Breast epithelium (tissue), 4 donors: ENCODE data around the gene SLC24A2. TPM values are rescaled to one million over a fixed set of nuclear protein-coding genes. Genes with fewer than 3 reads are reported as not detected.

Experiments used
- DNase-seq, 2 donors: peaks; one replicate each; pipeline ENCODE4 v3.0.0-alpha.2; 2019; ENCODE audit warnings: low spot score in 2 of 2
- H3K27ac ChIP-seq, 2 donors: fragments of 200-600 bp; sonication (generic) in 1 of 2; one replicate each; pipeline ENCODE4 v1.5.1; 2016 to 2019; ENCODE audit warnings: mild to moderate bottlenecking in 1 of 2
- H3K27me3 ChIP-seq, 2 donors: fragments of 200-600 bp; sonication (generic) in 1 of 2; one replicate each; pipeline versions ENCODE4 v1.5.1 to v1.6.0; 2017 to 2019; ENCODE audit warnings: control low read depth in 1 of 2, mild to moderate bottlenecking in 1 of 2
- H3K36me3 ChIP-seq: fragments of 200-600 bp; one replicate; pipeline ENCODE4 v1.5.1; 2019
- H3K4me1 ChIP-seq, 2 donors: fragments of 200-600 bp; sonication (generic); one replicate each; pipeline ENCODE4 v1.5.1; 2016 to 2019; ENCODE audit warnings: control low read depth in 1 of 2
- H3K4me3 ChIP-seq, 3 donors: fragments of 200-600 bp; sonication (generic); 1 replicate in 2 of 3; 2 replicates in 1 of 3; pipeline ENCODE4 v1.5.1; 2016 to 2019; ENCODE audit warnings: mild to moderate bottlenecking in 3 of 3, moderate library complexity in 2 of 3
- H3K9me3 ChIP-seq, 2 donors: fragments of 200-600 bp; sonication (generic) in 1 of 2; one replicate each; pipeline ENCODE4 v1.5.1; 2016 to 2019; ENCODE audit warnings: control low read depth in 1 of 2
- POLR2A ChIP-seq: fragments of 450-650 bp; IDR thresholded peaks from one replicate; pipeline ENCODE4 v1.6.1; 2016; ENCODE audit warnings: antibody characterized with exemption, mild to moderate bottlenecking, moderate library complexity
- POLR2AphosphoS5 ChIP-seq, 3 donors: sonication (generic); formaldehyde crosslinking; IDR thresholded peaks; one replicate each; pipeline ENCODE4 v1.6.1; 2017; ENCODE audit warnings: antibody characterized with exemption in 3 of 3
- intact Hi-C: fragments of 100-400 bp; cut with DNase I; formaldehyde crosslinking; loops from one replicate; pipeline ENCODE4 v1.15.1; 2023; ENCODE audit warnings: low total_unique reads
- total RNA-seq, 3 donors: library from RNA; depleted of rRNA; stranded (reverse); fragments of >200 nt; gene quantifications; one replicate each; pipeline ENCODE4 v1.1.0, GENCODE V29; 2016
- TF ChIP-seq, protein P1 (sequence below), 3 donors: fragments of 450-650 bp; IDR thresholded peaks; one replicate each; pipeline ENCODE4 v1.5.1; 2016 to 2017; ENCODE audit warnings: antibody characterized with exemption in 3 of 3, mild to moderate bottlenecking in 3 of 3, moderate library complexity in 3 of 3

SLC24A2 gene
- total RNA-seq, 3 donors from 2014 or later, result 0.66 TPM; not detected in 2

- Histone ChIP-seq H3K27ac (no peak overlapping the region), H3K27me3 (no peaks in the 10 kb centered on the region), H3K4me1 (no peaks in the 10 kb centered on the region), H3K9me3 (no peaks in the 10 kb centered on the region), H3K4me3 (no peak overlapping the region), H3K36me3 (no peaks in the 10 kb centered on the region)
- TF ChIP-seq, protein P1, sequence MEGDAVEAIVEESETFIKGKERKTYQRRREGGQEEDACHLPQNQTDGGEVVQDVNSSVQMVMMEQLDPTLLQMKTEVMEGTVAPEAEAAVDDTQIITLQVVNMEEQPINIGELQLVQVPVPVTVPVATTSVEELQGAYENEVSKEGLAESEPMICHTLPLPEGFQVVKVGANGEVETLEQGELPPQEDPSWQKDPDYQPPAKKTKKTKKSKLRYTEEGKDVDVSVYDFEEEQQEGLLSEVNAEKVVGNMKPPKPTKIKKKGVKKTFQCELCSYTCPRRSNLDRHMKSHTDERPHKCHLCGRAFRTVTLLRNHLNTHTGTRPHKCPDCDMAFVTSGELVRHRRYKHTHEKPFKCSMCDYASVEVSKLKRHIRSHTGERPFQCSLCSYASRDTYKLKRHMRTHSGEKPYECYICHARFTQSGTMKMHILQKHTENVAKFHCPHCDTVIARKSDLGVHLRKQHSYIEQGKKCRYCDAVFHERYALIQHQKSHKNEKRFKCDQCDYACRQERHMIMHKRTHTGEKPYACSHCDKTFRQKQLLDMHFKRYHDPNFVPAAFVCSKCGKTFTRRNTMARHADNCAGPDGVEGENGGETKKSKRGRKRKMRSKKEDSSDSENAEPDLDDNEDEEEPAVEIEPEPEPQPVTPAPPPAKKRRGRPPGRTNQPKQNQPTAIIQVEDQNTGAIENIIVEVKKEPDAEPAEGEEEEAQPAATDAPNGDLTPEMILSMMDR (IDR thresholded peaks at IDR 0.05), result no peak
- TF ChIP-seq POLR2A (no peak), POLR2AphosphoS5 (IDR thresholded peaks at IDR 0.05) (no peak)
- intact Hi-C loops, result no loop called here
- DNase-seq, result no peak
These were observed 6.8 kb downstream of the SLC24A2 start for GRCh38 chr9:19782005-19782404.

DNA sequence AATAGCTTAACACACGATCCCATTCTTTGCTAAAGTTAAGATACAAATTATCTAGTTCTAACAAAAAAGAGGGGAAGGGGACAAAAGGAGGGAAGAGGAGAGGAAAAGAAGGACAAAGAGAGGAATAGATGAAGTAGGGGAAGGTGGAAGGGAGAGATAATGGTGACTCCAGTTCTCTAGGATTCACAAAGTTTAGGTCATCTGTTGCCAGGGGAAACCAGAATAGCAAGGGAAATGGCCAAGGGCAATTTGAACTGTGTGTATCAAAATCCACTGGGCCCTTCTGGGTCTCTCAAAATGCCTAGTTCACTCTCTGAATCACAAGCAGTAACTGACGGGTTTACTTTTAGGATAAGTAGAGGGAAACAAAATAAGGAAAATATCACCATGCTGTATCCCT is 7.6 kb downstream of the SLC24A2 start:
- no peak overlapping the region for H3K4me3 ChIP-seq
- TF ChIP-seq POLR2AphosphoS5 (IDR thresholded peaks at IDR 0.05) (no peak), POLR2A (no peak)
- TF ChIP-seq, protein P1 (IDR thresholded peaks at IDR 0.05), result no peak
- no peaks in the 10 kb centered on the region for H3K36me3 ChIP-seq
- DNase-seq, result no peak
- H3K9me3 ChIP-seq, result no peaks in the 10 kb centered on the region
- intact Hi-C loops, result no loop called here
- no peaks in the 10 kb centered on the region for H3K4me1 ChIP-seq
- H3K27me3 ChIP-seq, result no peaks in the 10 kb centered on the region
- H3K27ac ChIP-seq, result no peak overlapping the region

- no peaks in the 10 kb centered on the region for H3K36me3 ChIP-seq
- TF ChIP-seq POLR2AphosphoS5 (IDR thresholded peaks at IDR 0.05), result no peak
- TF ChIP-seq, protein P1 (IDR thresholded peaks at IDR 0.05), result no peak
- TF ChIP-seq POLR2A, result no peak
- intact Hi-C loops, result loop anchor here (5.0 kb wide), 1 partner anchor 1571 kb away; no protein-coding TSS in a partner anchor
- no peak overlapping the region for H3K27ac ChIP-seq
- H3K4me3 ChIP-seq, result no peak overlapping the region
- H3K27me3 ChIP-seq, result no peaks in the 10 kb centered on the region
- DNase-seq, result no peak
- no peaks in the 10 kb centered on the region for H3K4me1 ChIP-seq
- peaks cover 0 to 6% of the 10 kb centered on the region in 2 donors for H3K9me3 ChIP-seq
These were observed 17.4 kb downstream of the SLC24A2 start for GRCh38 chr9:19771446-19771845.

DNA sequence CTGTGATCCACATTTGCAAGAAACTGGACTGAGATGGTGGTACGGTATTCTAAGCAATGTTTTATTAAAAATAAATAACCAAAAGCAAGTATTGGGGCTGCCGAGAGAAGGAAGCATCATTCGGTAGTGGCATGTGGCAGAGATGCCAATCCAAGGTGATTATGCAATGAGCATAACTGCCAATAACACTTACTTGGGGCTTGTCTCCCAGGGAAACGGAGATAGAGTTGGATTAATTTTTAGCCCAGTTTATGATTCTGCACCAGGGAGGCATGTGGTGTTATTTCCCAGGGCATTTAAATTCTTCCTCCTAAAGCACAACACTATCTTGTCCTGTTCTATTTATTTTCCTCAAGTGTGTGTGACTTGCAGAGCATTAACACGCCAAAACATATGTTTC is 17.9 kb downstream of the SLC24A2 start:
- TF ChIP-seq POLR2AphosphoS5 (IDR thresholded peaks at IDR 0.05) (no peak), POLR2A (no peak)
- TF ChIP-seq, protein P1 (IDR thresholded peaks at IDR 0.05), result no peak
- no peaks in the 10 kb centered on the region for H3K27me3 ChIP-seq
- H3K4me3 ChIP-seq, result no peak overlapping the region
- intact Hi-C loops, result loop anchor here (5.0 kb wide), 1 partner anchor 1571 kb away; no protein-coding TSS in a partner anchor
- no peak overlapping the region for H3K27ac ChIP-seq
- DNase-seq, result no peak
- no peaks in the 10 kb centered on the region for H3K36me3 ChIP-seq
- no peaks in the 10 kb centered on the region for H3K4me1 ChIP-seq
- peaks cover 0 to 10% of the 10 kb centered on the region in 2 donors for H3K9me3 ChIP-seq

- Histone ChIP-seq H3K9me3 (peaks cover 0 to 24% of the 10 kb centered on the region in 2 donors), H3K27ac (no peak overlapping the region), H3K36me3 (no peaks in the 10 kb centered on the region), H3K4me3 (no peak overlapping the region), H3K27me3 (no peaks in the 10 kb centered on the region), H3K4me1 (no peaks in the 10 kb centered on the region)
- no peak for TF ChIP-seq POLR2A
- intact Hi-C loops, result loop anchor here (10.0 kb wide), 1 partner anchor 1256 kb away; no protein-coding TSS in a partner anchor
- DNase-seq, result no peak
These were observed 19.6 kb downstream of the SLC24A2 start for GRCh38 chr9:19769213-19769612.

GRCh38 chr9:19768798-19769197 is 20.0 kb downstream of the SLC24A2 start:
- no peak for DNase-seq
- Histone ChIP-seq H3K4me3 (no peak overlapping the region), H3K27ac (no peak overlapping the region), H3K36me3 (no peaks in the 10 kb centered on the region), H3K9me3 (peaks cover 0 to 24% of the 10 kb centered on the region in 2 donors), H3K27me3 (no peaks in the 10 kb centered on the region), H3K4me1 (no peaks in the 10 kb centered on the region)
- intact Hi-C loops, result loop anchor here (10.0 kb wide), 1 partner anchor 1256 kb away; no protein-coding TSS in a partner anchor
- TF ChIP-seq, protein P1 (IDR thresholded peaks at IDR 0.05), result no peak
- no peak for TF ChIP-seq POLR2A
- TF ChIP-seq POLR2AphosphoS5 (IDR thresholded peaks at IDR 0.05), result no peak
